Glutamatergic neuron (in vitro differentiated cells): Measurements from ENCODE around the gene SFTPD. TPM values are rescaled to one million over a fixed set of nuclear protein-coding genes. Genes with fewer than 3 reads are reported as not detected.
A peak's percentile ranks its signal among the peaks of the same experiment; 100 is the strongest.

Source experiments
- DNase-seq: peaks from one replicate; pipeline ENCODE4 v3.0.0; 2022
- H3K27ac Mint-ChIP-seq: one replicate; pipeline ENCODE4 v1.8.0; 2020; ENCODE audit warnings: mild to moderate bottlenecking, mixed read lengths, inconsistent platforms; ENCODE audit not compliant: unreplicated experiment
- H3K27me3 Mint-ChIP-seq: one replicate; pipeline ENCODE4 v1.8.0; 2020; ENCODE audit warnings: mild to moderate bottlenecking, moderate library complexity, mixed read lengths, inconsistent platforms; ENCODE audit not compliant: unreplicated experiment
- H3K36me3 Mint-ChIP-seq: one replicate; pipeline ENCODE4 v1.8.0; 2020; ENCODE audit warnings: mild to moderate bottlenecking, mixed read lengths, inconsistent platforms; ENCODE audit not compliant: unreplicated experiment
- H3K4me1 Mint-ChIP-seq: one replicate; pipeline ENCODE4 v1.8.0; 2020; ENCODE audit warnings: mild to moderate bottlenecking, low read depth, mixed read lengths, inconsistent platforms; ENCODE audit not compliant: unreplicated experiment
- H3K4me3 Mint-ChIP-seq: one replicate; pipeline ENCODE4 v1.8.0; 2020; ENCODE audit warnings: mild to moderate bottlenecking, mixed read lengths, inconsistent platforms; ENCODE audit not compliant: unreplicated experiment
- H3K9me3 Mint-ChIP-seq: one replicate; pipeline ENCODE4 v1.8.0; 2020; ENCODE audit warnings: mild to moderate bottlenecking, moderate library complexity, mixed read lengths, inconsistent platforms; ENCODE audit not compliant: unreplicated experiment
- CTCF ChIP-seq: fragments of 200-600 bp; sonication (generic); IDR thresholded peaks from one replicate; pipeline ENCODE4 v1.5.0; 2021; ENCODE audit not compliant: partially characterized antibody, unreplicated experiment
- total RNA-seq: library from RNA; stranded (reverse); fragmentation: NEBNext Ultra II Directional; extraction: Animal tissue kit (Norgen Biotek cat#: 25700); gene quantifications from one replicate; pipeline ENCODE4 v1.2.1, GENCODE V29; 2021; ENCODE audit not compliant: unreplicated experiment

The SFTPD gene
- total RNA-seq, 1 donor from 2014 or later: 0.51 TPM

GRCh38 chr10:79930751-79931150 lies 18.2 kb downstream of the SFTPD start:
- no peaks in the 10 kb centered on the region for H3K36me3 Mint-ChIP-seq
- H3K27ac Mint-ChIP-seq: no peak overlapping the region
- H3K4me3 Mint-ChIP-seq: no peak overlapping the region
- peaks cover 10% of the 10 kb centered on the region for H3K4me1 Mint-ChIP-seq
- DNase-seq: no peak
- TF ChIP-seq CTCF: no peak
- peaks cover 3% of the 10 kb centered on the region for H3K9me3 Mint-ChIP-seq
- peaks cover 2% of the 10 kb centered on the region for H3K27me3 Mint-ChIP-seq

- H3K4me1 Mint-ChIP-seq: peaks cover 10% of the 10 kb centered on the region
- no peak overlapping the region for H3K4me3 Mint-ChIP-seq
- no peak for DNase-seq
- no peak for TF ChIP-seq CTCF
- peaks cover 3% of the 10 kb centered on the region for H3K9me3 Mint-ChIP-seq
- no peak overlapping the region for H3K27ac Mint-ChIP-seq
- no peaks in the 10 kb centered on the region for H3K36me3 Mint-ChIP-seq
- H3K27me3 Mint-ChIP-seq: peaks cover 2% of the 10 kb centered on the region
These were observed 18.6 kb downstream of the SFTPD start for GRCh38 chr10:79930267-79930666.

- Mint-ChIP-seq H3K27me3 (peaks cover 2% of the 10 kb centered on the region), H3K27ac (no peak overlapping the region), H3K36me3 (no peaks in the 10 kb centered on the region), H3K9me3 (peaks cover 3% of the 10 kb centered on the region), H3K4me1 (peaks cover 10% of the 10 kb centered on the region), H3K4me3 (peak overlapping the region; percentile 45)
- peak; percentile 97 for TF ChIP-seq CTCF
- DNase-seq: peak; percentile 90
These were observed 19.4 kb downstream of the SFTPD start for GRCh38 chr10:79929409-79929904.

- H3K27ac Mint-ChIP-seq: no peak overlapping the region
- TF ChIP-seq CTCF: no peak
- H3K4me3 Mint-ChIP-seq: no peak overlapping the region
- peaks cover 3% of the 10 kb centered on the region for H3K9me3 Mint-ChIP-seq
- H3K4me1 Mint-ChIP-seq: peaks cover 10% of the 10 kb centered on the region
- H3K36me3 Mint-ChIP-seq: no peaks in the 10 kb centered on the region
- DNase-seq: no peak
- peaks cover 5% of the 10 kb centered on the region for H3K27me3 Mint-ChIP-seq
These were observed 20.8 kb downstream of the SFTPD start for GRCh38 chr10:79928028-79928583.

GRCh38 chr10:79927111-79927828 lies 21.6 kb downstream of the SFTPD start:
- DNase-seq: no peak
- H3K27me3 Mint-ChIP-seq: peaks cover 5% of the 10 kb centered on the region
- H3K27ac Mint-ChIP-seq: no peak overlapping the region
- H3K9me3 Mint-ChIP-seq: peaks cover 3% of the 10 kb centered on the region
- H3K4me3 Mint-ChIP-seq: no peak overlapping the region
- H3K4me1 Mint-ChIP-seq: peaks cover 10% of the 10 kb centered on the region
- H3K36me3 Mint-ChIP-seq: no peaks in the 10 kb centered on the region
- no peak for TF ChIP-seq CTCF
